ENCODE results near the gene PRKG1. TPM values are rescaled to one million over a fixed set of nuclear protein-coding genes. Genes with fewer than 3 reads are reported as not detected.

PRKG1 gene
- total RNA-seq, 1 experiment from 2014 or later: 0.09 TPM

DNA sequence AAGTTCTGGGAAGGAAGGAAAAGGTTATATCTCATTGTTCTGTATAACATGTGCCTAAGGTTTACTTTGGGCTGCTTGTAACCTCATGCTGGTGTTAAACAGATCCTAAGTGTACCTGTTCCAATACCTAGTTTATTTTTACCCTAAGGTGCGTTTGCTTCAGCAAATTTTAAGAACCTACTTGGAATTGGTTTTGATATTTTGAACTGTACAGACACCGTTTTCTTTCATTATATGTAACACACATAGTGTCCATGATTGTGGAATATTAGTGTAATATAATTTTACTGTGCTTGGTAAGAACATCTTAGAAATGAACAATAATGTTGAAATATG, 954.2 kb downstream of the PRKG1 start:
- Histone ChIP-seq H3K36me3 (ENCODE audit: control insufficient read depth, insufficient read depth, low read length) (no peaks in the 10 kb centered on the region), H3K9me3 (no peaks in the 10 kb centered on the region), H3K4me3 (ENCODE audit: low read depth, low read length) (no peak overlapping the region), H3K4me1 (no peaks in the 10 kb centered on the region), H3K27me3 (replicated peaks; ENCODE audit: control insufficient read depth, insufficient read depth, low read length) (no peaks in the 10 kb centered on the region)
- Mint-ChIP-seq H3K9me3 (ENCODE audit: unreplicated experiment) (no peaks in the 10 kb centered on the region), H3K27ac (ENCODE audit: unreplicated experiment) (no peak overlapping the region), H3K4me3 (ENCODE audit: unreplicated experiment) (no peak overlapping the region), H3K27me3 (ENCODE audit: insufficient read depth, unreplicated experiment) (no peaks in the 10 kb centered on the region), H3K4me1 (ENCODE audit: low read depth, unreplicated experiment) (no peaks in the 10 kb centered on the region), H3K36me3 (ENCODE audit: insufficient read depth, unreplicated experiment) (no peaks in the 10 kb centered on the region)
- no peak for DNase-seq
- TF ChIP-seq, protein P1, sequence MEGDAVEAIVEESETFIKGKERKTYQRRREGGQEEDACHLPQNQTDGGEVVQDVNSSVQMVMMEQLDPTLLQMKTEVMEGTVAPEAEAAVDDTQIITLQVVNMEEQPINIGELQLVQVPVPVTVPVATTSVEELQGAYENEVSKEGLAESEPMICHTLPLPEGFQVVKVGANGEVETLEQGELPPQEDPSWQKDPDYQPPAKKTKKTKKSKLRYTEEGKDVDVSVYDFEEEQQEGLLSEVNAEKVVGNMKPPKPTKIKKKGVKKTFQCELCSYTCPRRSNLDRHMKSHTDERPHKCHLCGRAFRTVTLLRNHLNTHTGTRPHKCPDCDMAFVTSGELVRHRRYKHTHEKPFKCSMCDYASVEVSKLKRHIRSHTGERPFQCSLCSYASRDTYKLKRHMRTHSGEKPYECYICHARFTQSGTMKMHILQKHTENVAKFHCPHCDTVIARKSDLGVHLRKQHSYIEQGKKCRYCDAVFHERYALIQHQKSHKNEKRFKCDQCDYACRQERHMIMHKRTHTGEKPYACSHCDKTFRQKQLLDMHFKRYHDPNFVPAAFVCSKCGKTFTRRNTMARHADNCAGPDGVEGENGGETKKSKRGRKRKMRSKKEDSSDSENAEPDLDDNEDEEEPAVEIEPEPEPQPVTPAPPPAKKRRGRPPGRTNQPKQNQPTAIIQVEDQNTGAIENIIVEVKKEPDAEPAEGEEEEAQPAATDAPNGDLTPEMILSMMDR (IDR thresholded peaks at IDR 0.05; ENCODE audit: insufficient read depth in 1 of 2, low read depth in 1 of 2, low read length in 1 of 2, severe bottlenecking in 1 of 2, unreplicated experiment in 1 of 2): no peak
- ChIA-PET POLR2A (no interaction called here), CTCF (no interaction called here)
- intact Hi-C loops (cut with micrococcal nuclease; ENCODE audit: unreplicated experiment): no loop called here
- no TSS peak for BruUV-seq (replicated peaks)

DNA sequence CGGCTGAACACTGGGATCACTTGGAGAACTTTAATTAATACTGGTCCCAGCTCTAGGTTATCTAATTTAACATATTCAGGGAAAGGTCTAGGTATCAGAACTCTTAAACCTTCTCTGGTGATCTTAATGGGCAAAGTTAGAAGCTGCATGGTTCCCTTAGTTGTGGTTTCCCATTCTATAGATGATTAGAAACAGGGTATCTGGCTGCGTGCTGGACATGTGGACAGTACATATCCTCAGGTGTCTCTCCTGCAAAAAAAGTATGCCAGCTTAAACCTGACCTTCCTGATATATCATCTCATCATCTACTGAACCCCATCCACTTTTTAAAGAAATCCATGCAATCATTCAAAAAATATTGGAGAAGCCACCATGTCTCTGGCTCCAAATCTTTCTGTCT, 955.3 kb downstream of the PRKG1 start:
- POLR2A ChIA-PET: no interaction called here
- TF ChIP-seq, protein P1 (IDR thresholded peaks at IDR 0.05; ENCODE audit: insufficient read depth in 1 of 2, low read depth in 1 of 2, low read length in 1 of 2, severe bottlenecking in 1 of 2, unreplicated experiment in 1 of 2): no peak
- intact Hi-C loops (cut with micrococcal nuclease; ENCODE audit: unreplicated experiment): no loop called here
- CTCF ChIA-PET: no interaction called here
- Histone ChIP-seq H3K9me3 (no peaks in the 10 kb centered on the region), H3K27me3 (replicated peaks; ENCODE audit: control insufficient read depth, insufficient read depth, low read length) (no peaks in the 10 kb centered on the region), H3K36me3 (ENCODE audit: control insufficient read depth, insufficient read depth, low read length) (no peaks in the 10 kb centered on the region), H3K4me3 (ENCODE audit: low read depth, low read length) (no peak overlapping the region), H3K4me1 (no peaks in the 10 kb centered on the region)
- Mint-ChIP-seq H3K36me3 (ENCODE audit: insufficient read depth, unreplicated experiment) (no peaks in the 10 kb centered on the region), H3K27me3 (ENCODE audit: insufficient read depth, unreplicated experiment) (no peaks in the 10 kb centered on the region), H3K27ac (ENCODE audit: unreplicated experiment) (no peak overlapping the region), H3K4me1 (ENCODE audit: low read depth, unreplicated experiment) (no peaks in the 10 kb centered on the region), H3K9me3 (ENCODE audit: unreplicated experiment) (no peaks in the 10 kb centered on the region), H3K4me3 (ENCODE audit: unreplicated experiment) (no peak overlapping the region)
- no peak for DNase-seq
- BruUV-seq (replicated peaks): no TSS peak

DNA sequence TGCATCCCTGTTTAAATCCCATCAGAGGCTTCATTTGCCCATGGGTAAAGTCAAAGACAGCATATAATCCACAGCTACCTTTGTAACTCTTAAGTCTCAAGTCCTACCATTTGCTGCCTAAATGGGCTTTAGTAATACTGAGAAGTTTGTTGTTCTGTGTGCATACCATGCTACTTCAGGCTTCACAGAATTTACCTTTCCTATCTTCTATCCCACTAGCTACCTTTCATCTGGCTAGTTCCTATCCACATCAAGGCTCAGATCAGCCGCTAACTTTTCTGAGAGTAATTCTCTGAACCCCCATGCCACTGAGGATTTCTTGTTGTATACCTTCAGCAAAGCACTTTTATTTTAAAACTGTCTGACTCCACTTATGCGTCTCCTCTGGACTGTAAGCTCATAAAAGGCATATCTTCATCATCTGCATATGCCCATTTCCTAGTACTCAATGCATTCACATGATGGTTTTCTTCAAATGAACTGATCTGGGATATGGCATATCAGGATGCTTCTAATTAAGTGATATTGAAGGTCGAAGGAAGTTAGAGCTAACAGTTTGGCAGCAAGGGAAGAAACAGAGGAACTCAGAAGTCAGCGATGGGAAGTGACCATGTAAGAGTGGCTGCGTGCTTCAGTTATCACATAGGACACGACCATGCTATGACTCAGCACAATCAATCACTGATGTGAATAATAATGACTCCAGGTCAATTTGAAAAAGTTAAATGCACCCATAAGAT, 955.9 kb downstream of the PRKG1 start:
- H3K36me3 Mint-ChIP-seq (ENCODE audit: insufficient read depth, unreplicated experiment): no peaks in the 10 kb centered on the region
- POLR2A ChIA-PET: no interaction called here

More for the DNA sequence above, 955.9 kb downstream of the PRKG1 start:
- Mint-ChIP-seq H3K27me3 (ENCODE audit: insufficient read depth, unreplicated experiment) (no peaks in the 10 kb centered on the region), H3K4me3 (ENCODE audit: unreplicated experiment) (no peak overlapping the region), H3K4me1 (ENCODE audit: low read depth, unreplicated experiment) (peaks cover 2% of the 10 kb centered on the region), H3K9me3 (ENCODE audit: unreplicated experiment) (peaks cover 2% of the 10 kb centered on the region), H3K27ac (ENCODE audit: unreplicated experiment) (no peak overlapping the region)
- H3K9me3 ChIP-seq: no peaks in the 10 kb centered on the region
- H3K27me3 ChIP-seq (replicated peaks; ENCODE audit: control insufficient read depth, insufficient read depth, low read length): no peaks in the 10 kb centered on the region
- no peaks in the 10 kb centered on the region for H3K4me1 ChIP-seq
- DNase-seq: no peak
- no peaks in the 10 kb centered on the region for H3K36me3 ChIP-seq (ENCODE audit: control insufficient read depth, insufficient read depth, low read length)
- no TSS peak for BruUV-seq (replicated peaks)
- no peak overlapping the region for H3K4me3 ChIP-seq (ENCODE audit: low read depth, low read length)
- CTCF ChIA-PET: no interaction called here
- intact Hi-C loops (cut with micrococcal nuclease; ENCODE audit: unreplicated experiment): no loop called here
- TF ChIP-seq, protein P1 (IDR thresholded peaks at IDR 0.05; ENCODE audit: insufficient read depth in 1 of 2, low read depth in 1 of 2, low read length in 1 of 2, severe bottlenecking in 1 of 2, unreplicated experiment in 1 of 2): no peak

Data from Caco-2 (cell line).